Measurements from ENCODE around the gene PPEF1. TPM values are rescaled to one million over a fixed set of nuclear protein-coding genes. Genes with fewer than 3 reads are reported as not detected.

Gene PPEF1
- total RNA-seq, 1 donor from 2014 or later: 1.1 TPM

DNA sequence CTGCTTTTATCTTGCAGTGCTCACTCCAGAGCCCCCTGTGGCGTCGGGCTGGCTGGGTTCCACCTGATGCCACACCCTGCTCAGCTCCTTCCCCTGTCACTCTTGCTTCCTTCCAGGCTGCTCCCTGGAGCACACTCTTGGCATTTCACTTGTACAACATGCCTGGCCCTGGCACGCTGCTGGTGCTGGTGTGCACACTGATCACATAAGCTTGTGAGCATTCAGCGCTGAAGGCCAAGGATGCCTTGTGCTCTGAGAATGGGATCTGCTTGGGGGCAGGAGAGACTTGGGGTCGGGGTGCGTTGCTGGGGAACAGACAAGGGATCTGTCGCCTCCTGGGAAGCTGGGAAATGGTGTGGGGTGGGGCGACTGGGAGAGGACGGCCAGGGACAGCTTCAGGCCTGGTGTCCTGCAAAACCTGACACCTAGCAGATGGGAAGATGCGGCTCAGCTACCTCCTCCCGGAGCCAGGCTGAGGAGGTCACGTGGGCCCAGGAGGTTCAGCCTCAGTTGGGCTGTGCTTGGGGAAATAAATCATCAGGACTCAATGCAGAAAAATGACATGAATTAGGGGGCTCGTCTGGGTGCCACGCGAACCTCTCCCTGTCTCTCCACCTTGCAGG lies 167.9 kb downstream of the PPEF1 start:
- no peak overlapping the region for H3K27ac Mint-ChIP-seq
- no peak overlapping the region for H3K4me3 Mint-ChIP-seq (ENCODE audit: low read depth)
- no peaks in the 10 kb centered on the region for H3K27me3 Mint-ChIP-seq
- no peaks in the 10 kb centered on the region for H3K4me1 Mint-ChIP-seq (ENCODE audit: low read depth)
- TF ChIP-seq, protein P1, sequence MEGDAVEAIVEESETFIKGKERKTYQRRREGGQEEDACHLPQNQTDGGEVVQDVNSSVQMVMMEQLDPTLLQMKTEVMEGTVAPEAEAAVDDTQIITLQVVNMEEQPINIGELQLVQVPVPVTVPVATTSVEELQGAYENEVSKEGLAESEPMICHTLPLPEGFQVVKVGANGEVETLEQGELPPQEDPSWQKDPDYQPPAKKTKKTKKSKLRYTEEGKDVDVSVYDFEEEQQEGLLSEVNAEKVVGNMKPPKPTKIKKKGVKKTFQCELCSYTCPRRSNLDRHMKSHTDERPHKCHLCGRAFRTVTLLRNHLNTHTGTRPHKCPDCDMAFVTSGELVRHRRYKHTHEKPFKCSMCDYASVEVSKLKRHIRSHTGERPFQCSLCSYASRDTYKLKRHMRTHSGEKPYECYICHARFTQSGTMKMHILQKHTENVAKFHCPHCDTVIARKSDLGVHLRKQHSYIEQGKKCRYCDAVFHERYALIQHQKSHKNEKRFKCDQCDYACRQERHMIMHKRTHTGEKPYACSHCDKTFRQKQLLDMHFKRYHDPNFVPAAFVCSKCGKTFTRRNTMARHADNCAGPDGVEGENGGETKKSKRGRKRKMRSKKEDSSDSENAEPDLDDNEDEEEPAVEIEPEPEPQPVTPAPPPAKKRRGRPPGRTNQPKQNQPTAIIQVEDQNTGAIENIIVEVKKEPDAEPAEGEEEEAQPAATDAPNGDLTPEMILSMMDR (IDR thresholded peaks at IDR 0.05; ENCODE audit: unreplicated experiment): no peak
- peaks cover 1% of the 10 kb centered on the region for H3K36me3 Mint-ChIP-seq (ENCODE audit: insufficient read depth)
- no peak for DNase-seq (ENCODE audit: low spot score, unreplicated experiment)
- peaks cover 6% of the 10 kb centered on the region for H3K9me3 Mint-ChIP-seq (ENCODE audit: low read depth)

DNA sequence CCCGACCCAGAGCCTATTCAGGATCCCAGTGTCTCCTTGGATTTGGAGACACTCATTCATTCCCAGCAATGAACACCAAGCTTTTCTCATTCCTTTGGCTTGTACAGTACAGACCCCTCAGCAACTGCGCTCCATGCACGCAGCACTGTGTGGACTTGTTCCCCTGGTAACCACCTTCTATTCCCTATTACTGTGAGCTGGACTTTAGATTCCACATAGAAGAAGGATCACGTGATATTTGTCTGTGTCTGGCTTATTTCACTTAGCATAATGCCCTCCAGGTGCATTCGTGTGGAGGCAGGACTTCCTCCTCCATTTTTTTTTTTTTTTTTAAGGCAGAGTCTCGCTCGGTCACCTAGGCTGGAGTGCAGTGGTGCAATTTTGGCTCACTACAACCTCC lies 170.0 kb downstream of the PPEF1 start:
- Mint-ChIP-seq H3K4me3 (ENCODE audit: low read depth) (no peak overlapping the region), H3K36me3 (ENCODE audit: insufficient read depth) (peaks cover 1% of the 10 kb centered on the region), H3K9me3 (ENCODE audit: low read depth) (peaks cover 13% of the 10 kb centered on the region), H3K4me1 (ENCODE audit: low read depth) (no peaks in the 10 kb centered on the region), H3K27me3 (no peaks in the 10 kb centered on the region), H3K27ac (no peak overlapping the region)
- TF ChIP-seq, protein P1 (IDR thresholded peaks at IDR 0.05; ENCODE audit: unreplicated experiment): no peak
- DNase-seq (ENCODE audit: low spot score, unreplicated experiment): no peak

Other genes with a start within 250 kb of the PPEF1 start
- gene RS1, start 35.5 kb upstream of the PPEF1 start, total RNA-seq: not detected in 2 replicates

Data from progenitor cell of endocrine pancreas (in vitro differentiated cells).